ENCODE measurements around the gene NCOA1.
"Not testable (repeated sequence)": the region's sequence is repeated elsewhere in the genome, so short reads cannot be mapped to it uniquely, and the experiment has no call there.

DNA sequence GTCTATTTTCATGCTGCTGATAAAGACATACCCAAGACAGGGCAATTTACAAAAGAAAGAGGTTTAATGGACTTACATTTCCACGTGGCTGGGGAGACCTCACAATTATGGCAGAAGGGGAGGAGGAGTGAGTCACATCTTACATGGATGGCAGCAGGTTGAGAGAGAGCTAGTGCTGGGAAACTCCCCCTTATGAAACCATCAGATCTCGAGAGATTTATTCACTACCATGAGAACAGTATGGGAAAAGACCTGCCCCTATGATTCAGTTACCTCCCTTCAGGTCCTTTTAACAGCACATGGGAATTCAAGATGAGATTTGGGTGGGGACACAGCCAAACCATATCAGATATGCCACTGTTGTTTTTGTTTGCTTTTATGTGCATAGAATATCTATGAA is 59.2 kb downstream of the NCOA1 start:
- TF ChIP-seq, protein P1, sequence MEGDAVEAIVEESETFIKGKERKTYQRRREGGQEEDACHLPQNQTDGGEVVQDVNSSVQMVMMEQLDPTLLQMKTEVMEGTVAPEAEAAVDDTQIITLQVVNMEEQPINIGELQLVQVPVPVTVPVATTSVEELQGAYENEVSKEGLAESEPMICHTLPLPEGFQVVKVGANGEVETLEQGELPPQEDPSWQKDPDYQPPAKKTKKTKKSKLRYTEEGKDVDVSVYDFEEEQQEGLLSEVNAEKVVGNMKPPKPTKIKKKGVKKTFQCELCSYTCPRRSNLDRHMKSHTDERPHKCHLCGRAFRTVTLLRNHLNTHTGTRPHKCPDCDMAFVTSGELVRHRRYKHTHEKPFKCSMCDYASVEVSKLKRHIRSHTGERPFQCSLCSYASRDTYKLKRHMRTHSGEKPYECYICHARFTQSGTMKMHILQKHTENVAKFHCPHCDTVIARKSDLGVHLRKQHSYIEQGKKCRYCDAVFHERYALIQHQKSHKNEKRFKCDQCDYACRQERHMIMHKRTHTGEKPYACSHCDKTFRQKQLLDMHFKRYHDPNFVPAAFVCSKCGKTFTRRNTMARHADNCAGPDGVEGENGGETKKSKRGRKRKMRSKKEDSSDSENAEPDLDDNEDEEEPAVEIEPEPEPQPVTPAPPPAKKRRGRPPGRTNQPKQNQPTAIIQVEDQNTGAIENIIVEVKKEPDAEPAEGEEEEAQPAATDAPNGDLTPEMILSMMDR (IDR thresholded peaks at IDR 0.05), result not testable (repeated sequence)
- not testable (repeated sequence) for TF ChIP-seq POLR2A (IDR thresholded peaks at IDR 0.05)

Measured in testis (tissue), 2 donors.